GM13977 (cell line): ENCODE measurements around the gene GYS1.

Source experiments
- DNase-seq: peaks from one replicate; pipeline ENCODE4 v3.0.0; 2012; ENCODE audit warnings: low spot score
- in situ Hi-C: fragments of 300-500 bp; cut with MboI; formaldehyde crosslinking; loops from one replicate; pipeline ENCODE4 v1.12.0; 2022; ENCODE audit warnings: low sequenced_read_pairs, low pct_unique_long_range_greater_than_20kb, mixed read lengths, inconsistent platforms; ENCODE audit not compliant: unreplicated experiment
- TF ChIP-seq, protein P1 (sequence below): IDR thresholded peaks from 2 replicates; pipeline ENCODE4 v1.5.1; 2012; ENCODE audit warnings: mild to moderate bottlenecking, control low read depth; ENCODE audit not compliant: insufficient read depth; ENCODE audit errors: extremely low read depth, missing control alignments

Gene GYS1

DNA sequence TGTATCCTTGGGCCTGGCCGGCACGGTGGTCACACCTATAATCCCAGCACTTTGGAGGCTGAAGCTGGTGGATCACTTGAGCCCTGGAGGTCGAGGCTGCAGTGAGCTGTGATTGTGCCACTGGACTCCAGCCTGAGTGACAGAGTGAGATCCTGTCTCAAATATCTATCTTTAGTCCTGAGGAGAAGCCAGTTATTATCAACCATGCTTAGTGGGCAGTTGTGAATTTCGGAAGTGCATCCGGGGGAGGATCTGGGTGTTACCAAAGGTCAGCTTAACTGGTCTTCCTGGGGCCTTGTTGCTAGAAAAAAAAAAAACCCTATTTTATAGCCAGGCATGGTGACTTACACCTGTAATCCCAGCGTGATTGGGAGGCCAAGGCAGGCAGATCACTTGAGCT is 50.0 kb downstream of the GYS1 start:
- TF ChIP-seq, protein P1, sequence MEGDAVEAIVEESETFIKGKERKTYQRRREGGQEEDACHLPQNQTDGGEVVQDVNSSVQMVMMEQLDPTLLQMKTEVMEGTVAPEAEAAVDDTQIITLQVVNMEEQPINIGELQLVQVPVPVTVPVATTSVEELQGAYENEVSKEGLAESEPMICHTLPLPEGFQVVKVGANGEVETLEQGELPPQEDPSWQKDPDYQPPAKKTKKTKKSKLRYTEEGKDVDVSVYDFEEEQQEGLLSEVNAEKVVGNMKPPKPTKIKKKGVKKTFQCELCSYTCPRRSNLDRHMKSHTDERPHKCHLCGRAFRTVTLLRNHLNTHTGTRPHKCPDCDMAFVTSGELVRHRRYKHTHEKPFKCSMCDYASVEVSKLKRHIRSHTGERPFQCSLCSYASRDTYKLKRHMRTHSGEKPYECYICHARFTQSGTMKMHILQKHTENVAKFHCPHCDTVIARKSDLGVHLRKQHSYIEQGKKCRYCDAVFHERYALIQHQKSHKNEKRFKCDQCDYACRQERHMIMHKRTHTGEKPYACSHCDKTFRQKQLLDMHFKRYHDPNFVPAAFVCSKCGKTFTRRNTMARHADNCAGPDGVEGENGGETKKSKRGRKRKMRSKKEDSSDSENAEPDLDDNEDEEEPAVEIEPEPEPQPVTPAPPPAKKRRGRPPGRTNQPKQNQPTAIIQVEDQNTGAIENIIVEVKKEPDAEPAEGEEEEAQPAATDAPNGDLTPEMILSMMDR, result no peak
- DNase-seq, result no peak
- in situ Hi-C loops, result no loop called here

DNA sequence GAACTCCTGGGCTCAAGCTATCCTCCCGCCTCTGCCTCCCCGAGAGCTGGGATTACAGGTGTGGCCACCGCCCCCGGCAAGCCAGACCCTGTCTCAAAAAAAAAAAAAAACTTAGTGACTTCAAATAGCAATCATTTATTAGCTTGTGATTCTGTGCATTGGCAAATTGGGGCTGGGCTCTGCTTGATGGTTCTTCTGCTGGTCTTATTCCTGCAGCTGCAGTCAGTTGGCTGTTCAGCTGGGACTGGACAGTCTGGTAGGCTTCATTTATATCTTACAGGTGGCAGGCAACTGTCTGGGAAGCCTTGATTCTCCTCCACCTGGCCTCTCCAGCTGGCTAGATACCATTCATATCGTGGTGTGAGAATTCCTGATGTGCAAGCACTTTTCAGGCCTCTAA is 52.2 kb downstream of the GYS1 start:
- in situ Hi-C loops, result no loop called here
- peak; percentile 7 for DNase-seq

DNA sequence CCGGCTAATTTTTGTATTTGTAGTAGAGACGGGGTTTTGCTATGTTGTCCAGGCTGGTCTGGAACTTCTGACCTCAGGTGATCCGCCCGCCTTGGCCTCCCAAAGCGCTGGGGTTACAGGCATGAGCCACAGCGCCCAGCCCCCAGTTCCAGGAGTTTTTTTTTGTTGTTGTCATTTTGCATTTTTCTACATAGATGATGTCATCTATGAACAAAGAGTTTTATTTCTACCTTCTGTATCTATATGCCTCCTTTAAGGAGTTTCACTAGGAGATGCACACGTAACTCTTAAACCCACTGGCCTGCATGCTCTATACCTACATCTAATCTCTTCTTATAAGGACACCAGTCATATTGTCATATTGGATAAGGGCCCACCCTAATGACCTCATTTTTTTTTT is 54.9 kb downstream of the GYS1 start:
- TF ChIP-seq, protein P1, result no peak
- in situ Hi-C loops, result no loop called here
- DNase-seq, result no peak

More for the DNA sequence above, 52.2 kb downstream of the GYS1 start:
- TF ChIP-seq, protein P1, result no peak

DNA sequence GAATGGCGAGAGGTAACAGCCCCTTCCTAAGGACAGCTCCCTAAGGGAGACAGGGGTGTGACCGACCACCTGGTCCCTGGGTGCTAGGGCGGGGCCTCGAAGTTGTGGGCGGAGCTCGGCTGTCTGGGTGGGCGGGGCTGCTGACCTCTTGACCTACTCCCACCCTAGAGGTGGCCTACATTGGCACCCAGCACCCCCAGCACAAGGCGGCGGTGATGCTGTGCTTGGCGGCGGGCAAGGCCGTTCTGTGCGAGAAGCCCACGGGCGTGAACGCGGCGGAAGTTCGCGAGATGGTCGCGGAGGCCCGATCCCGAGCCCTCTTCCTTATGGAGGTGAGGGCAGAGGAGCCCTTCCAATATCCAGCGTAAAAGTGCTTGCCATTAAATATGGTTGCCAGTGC is 57.2 kb downstream of the GYS1 start:
- TF ChIP-seq, protein P1, result no peak
- DNase-seq, result peak; percentile 13
- in situ Hi-C loops, result no loop called here

DNA sequence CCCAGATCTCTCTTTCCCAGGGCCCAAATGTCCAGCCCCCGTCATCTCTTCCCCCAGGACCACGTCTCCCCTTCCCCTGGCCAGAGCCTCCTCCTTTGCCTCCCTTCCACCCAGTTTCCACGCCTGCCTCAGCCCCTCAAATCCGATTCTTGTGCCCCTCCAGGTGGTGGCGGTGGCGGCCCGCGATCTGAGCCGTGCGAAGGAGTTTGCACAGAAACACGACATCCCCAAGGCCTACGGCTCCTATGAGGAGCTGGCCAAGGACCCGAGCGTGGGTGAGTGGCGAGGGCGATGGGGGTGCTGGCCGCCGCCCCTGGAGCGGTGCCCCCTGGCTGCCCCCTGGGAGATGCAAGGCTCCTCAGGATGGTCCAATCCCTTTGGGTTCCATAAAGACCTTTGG is 58.3 kb downstream of the GYS1 start:
- peak; percentile 9 for DNase-seq
- in situ Hi-C loops, result no loop called here
- TF ChIP-seq, protein P1, result no peak

DNA sequence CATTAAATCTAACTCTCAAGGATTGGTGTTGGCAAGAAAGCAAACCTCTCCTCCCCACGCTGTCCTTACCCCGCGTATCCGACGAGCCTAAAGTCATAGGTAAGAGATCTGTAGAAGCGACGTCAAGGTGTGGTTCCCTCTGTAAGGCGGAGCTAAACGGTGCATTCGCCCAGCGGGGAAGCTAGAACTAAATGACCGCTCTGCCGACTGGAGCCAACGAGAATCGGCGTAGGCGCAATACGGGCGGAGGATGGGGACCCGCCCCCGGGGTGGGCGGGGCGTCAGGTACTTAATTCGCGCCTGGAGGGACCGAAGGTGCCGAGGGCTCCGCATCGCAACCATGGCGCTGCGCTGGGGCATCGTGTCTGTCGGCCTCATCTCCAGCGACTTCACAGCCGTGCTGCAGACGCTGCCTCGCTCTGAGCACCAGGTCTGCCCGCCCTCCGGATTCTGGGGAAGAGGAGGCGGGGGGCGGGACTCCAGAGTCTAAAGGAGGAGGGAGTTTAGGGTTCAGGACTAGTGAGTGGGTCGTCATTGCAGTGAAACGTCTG is 59.7 kb downstream of the GYS1 start, which contains the start of gene DHDH:
TSS of gene DHDH (plus strand) at position 318 of the 551 bp plus-strand sequence. CDS start at position 341, 23 bp downstream.
- DNase-seq, result peak; percentile 81
- TF ChIP-seq, protein P1, result no peak
- in situ Hi-C loops, result no loop called here
